Prostate gland (tissue), 2 donors: ENCODE measurements around the gene UBE2C. TPM values are rescaled to one million over a fixed set of nuclear protein-coding genes. Genes with fewer than 3 reads are reported as not detected.
"Not testable (repeated sequence)": the region's sequence is repeated elsewhere in the genome, so short reads cannot be mapped to it uniquely, and the experiment has no call there.

Source experiments
- DNase-seq: peaks from one replicate; pipeline ENCODE4 v3.0.0-alpha.2; 2019; ENCODE audit warnings: low spot score
- H3K27ac ChIP-seq, 2 donors: fragments of 200-600 bp; sonication (generic); 2 replicates each; pipeline ENCODE4 v1.5.1; 2017 to 2019
- H3K27me3 ChIP-seq: fragments of 200-600 bp; sonication (generic); replicated peaks from 2 replicates; pipeline ENCODE4 v1.5.1; 2019; ENCODE audit not compliant: insufficient read depth
- H3K36me3 ChIP-seq, 2 donors: fragments of 200-600 bp; sonication (generic); 1 replicate in 1 of 2; 2 replicates in 1 of 2; pipeline versions ENCODE4 v1.5.1 to v1.8.1; 2017 to 2019
- H3K4me1 ChIP-seq: fragments of 200-600 bp; sonication (generic); replicated peaks from 2 replicates; pipeline ENCODE4 v1.5.1; 2019
- H3K4me3 ChIP-seq, 2 donors: fragments of 200-600 bp; sonication (generic); 2 replicates each; pipeline ENCODE4 v1.5.1; 2017 to 2019
- H3K9me3 ChIP-seq: fragments of 200-600 bp; sonication (generic); 2 replicates; pipeline ENCODE4 v1.5.1; 2017
- POLR2A ChIP-seq: fragments of 450-650 bp; IDR thresholded peaks from one replicate; pipeline ENCODE4 v1.6.1; 2016; ENCODE audit warnings: antibody characterized with exemption, mild to moderate bottlenecking
- POLR2AphosphoS5 ChIP-seq: sonication (generic); formaldehyde crosslinking; IDR thresholded peaks from one replicate; pipeline ENCODE4 v1.6.1; 2017; ENCODE audit warnings: antibody characterized with exemption
- WGBS: methylation state at CpG from one replicate; pipeline ENCODE4 v1.1.5; 2018; 5-methylcytosine and 5-hydroxymethylcytosine counted together
- intact Hi-C: fragments of 100-400 bp; cut with DNase I; formaldehyde crosslinking; loops from one replicate; pipeline ENCODE4 v1.14.2; 2022
- total RNA-seq, 2 donors: library from RNA; depleted of rRNA; stranded (reverse); fragments of >200 nt; gene quantifications; one replicate each; pipeline ENCODE4 v1.1.0, GENCODE V29; 2016
- TF ChIP-seq, protein P1 (sequence below), 4 experiments: fragments of 200-600 bp in 2 of 4; fragments of 450-650 bp in 2 of 4; sonication (generic) in 2 of 4; IDR thresholded peaks; 1 replicate in 3 of 4; 2 replicates in 1 of 4; pipeline ENCODE4 v1.5.1; 2016 to 2019; ENCODE audit warnings: antibody characterized with exemption in 4 of 4, mild to moderate bottlenecking in 2 of 4, moderate library complexity in 2 of 4

UBE2C gene
- total RNA-seq, 2 donors from 2014 or later = 2.2 to 10.9 TPM

DNA sequence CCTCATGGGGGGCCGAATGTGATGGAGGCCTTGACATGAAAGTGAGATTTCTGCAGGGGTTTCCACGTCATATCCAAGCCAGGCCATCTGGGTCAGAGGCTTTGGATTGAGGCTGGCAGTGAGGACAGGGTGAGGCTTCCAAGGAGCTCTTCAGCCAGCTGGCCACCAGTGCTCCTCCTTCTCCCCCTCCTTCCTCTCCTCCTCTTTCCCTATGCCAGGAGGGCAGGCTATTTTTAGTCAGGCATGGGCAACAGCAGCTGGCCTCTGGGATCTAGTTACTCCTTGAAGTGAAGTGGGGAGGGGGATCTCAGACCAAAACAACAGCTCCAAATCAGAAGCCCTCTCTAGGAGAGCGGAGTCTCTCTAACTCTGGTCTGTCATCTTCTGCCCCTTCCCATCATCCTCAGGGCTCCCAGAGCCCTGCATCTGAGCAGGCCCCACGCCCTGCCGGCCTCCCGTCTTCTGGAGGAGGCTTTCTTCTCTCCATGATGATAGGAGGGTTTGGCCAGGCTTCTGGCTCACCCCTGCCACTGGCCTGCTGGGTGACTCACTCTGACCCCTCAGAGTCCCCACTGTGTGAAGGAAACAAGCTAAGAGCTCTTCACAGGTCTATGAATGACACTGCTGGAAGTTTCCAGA lies 14.1 kb downstream of the UBE2C start:
- DNase-seq = no peak
- no peaks in the 10 kb centered on the region for H3K4me1 ChIP-seq
- no peaks in the 10 kb centered on the region for H3K27me3 ChIP-seq
- H3K4me3 ChIP-seq = no peak overlapping the region
- WGBS = 52% methylated on average over 6 of the region's 6 CpGs
- no peaks in the 10 kb centered on the region for H3K9me3 ChIP-seq
- H3K36me3 ChIP-seq = no peaks in the 10 kb centered on the region
- intact Hi-C loops = no loop called here
- TF ChIP-seq, protein P1, sequence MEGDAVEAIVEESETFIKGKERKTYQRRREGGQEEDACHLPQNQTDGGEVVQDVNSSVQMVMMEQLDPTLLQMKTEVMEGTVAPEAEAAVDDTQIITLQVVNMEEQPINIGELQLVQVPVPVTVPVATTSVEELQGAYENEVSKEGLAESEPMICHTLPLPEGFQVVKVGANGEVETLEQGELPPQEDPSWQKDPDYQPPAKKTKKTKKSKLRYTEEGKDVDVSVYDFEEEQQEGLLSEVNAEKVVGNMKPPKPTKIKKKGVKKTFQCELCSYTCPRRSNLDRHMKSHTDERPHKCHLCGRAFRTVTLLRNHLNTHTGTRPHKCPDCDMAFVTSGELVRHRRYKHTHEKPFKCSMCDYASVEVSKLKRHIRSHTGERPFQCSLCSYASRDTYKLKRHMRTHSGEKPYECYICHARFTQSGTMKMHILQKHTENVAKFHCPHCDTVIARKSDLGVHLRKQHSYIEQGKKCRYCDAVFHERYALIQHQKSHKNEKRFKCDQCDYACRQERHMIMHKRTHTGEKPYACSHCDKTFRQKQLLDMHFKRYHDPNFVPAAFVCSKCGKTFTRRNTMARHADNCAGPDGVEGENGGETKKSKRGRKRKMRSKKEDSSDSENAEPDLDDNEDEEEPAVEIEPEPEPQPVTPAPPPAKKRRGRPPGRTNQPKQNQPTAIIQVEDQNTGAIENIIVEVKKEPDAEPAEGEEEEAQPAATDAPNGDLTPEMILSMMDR (IDR thresholded peaks at IDR 0.05) = no peak
- TF ChIP-seq POLR2A = no peak
- no peak for TF ChIP-seq POLR2AphosphoS5
- H3K27ac ChIP-seq = peak overlapping the region in 1 of 2 donors; percentile 39

DNA sequence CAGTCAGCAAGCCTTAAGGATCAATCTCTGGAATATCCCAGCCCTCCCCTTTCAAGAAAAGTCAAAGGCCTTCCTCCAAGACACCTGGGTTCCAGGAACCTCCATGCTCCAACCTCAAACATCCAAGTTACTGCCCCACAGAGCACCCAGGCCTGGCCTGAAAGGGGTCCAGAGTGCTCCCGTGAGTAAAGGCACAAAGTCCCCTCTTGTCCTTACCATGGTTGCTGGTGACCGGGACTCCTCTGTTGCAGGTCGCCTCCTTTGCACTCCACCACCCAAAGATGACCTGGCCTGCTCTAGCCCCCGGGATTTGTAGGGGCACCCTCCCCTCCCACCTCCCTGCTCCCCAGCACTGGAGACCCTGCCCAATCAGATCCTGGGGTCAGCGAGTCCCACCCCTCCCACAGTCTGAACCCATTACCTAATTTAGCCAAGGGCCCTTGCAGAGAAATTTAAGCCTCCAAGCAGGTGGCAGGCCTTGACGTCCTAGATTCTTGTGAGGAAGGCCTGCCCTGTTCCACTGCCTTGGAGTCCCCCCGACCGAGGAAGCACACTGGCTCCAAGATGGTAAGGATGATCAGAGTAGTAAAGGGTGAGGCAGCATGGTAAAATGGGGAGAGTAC lies 14.7 kb downstream of the UBE2C start, which contains the start of gene TNNC2:
Gene TNNC2, minus strand, starts transcription at position 283 of the 623 bp plus-strand sequence. Its CDS starts 64 bp downstream, at position 219.
- intact Hi-C loops = no loop called here
- no peak for DNase-seq
- Histone ChIP-seq H3K9me3 (no peaks in the 10 kb centered on the region), H3K36me3 (no peaks in the 10 kb centered on the region), H3K27me3 (no peaks in the 10 kb centered on the region), H3K4me3 (no peak within 1 kb of the TSS), H3K27ac (peak within 1 kb of the TSS in 1 of 2 donors; percentile 39), H3K4me1 (no peaks in the 10 kb centered on the region)
- WGBS = 83% methylated on average over 8 of the region's 8 CpGs
- TF ChIP-seq POLR2AphosphoS5 (no peak), POLR2A (no peak)
- TF ChIP-seq, protein P1 (IDR thresholded peaks at IDR 0.05) = no peak

DNA sequence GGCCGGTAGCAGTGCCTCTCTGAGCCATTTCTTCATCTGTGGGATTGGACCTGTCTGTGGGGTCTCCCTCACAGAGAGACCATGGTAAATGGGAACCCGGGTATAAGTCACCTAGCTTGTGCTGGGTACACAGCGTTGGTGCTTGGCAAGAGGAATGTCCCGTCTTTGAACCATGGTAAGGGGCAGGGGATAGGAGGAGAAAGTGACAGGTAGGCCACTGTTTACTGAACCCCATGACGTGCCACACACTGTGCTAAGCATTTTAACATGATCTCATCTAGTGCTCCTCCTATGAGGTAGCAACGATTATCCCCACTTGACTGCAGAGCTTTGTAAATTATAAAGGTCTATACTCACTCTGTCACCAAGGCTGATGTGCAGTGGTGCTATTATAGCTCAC lies 15.3 kb downstream of the UBE2C start:
- Histone ChIP-seq H3K27me3 (no peaks in the 10 kb centered on the region), H3K36me3 (no peaks in the 10 kb centered on the region), H3K27ac (no peak overlapping the region), H3K9me3 (no peaks in the 10 kb centered on the region), H3K4me1 (no peaks in the 10 kb centered on the region), H3K4me3 (no peak overlapping the region)
- 82% methylated on average over 6 of the region's 6 CpGs for WGBS
- TF ChIP-seq POLR2AphosphoS5 (no peak), POLR2A (no peak)
- TF ChIP-seq, protein P1 (IDR thresholded peaks at IDR 0.05) = no peak
- no peak for DNase-seq
- intact Hi-C loops = no loop called here

DNA sequence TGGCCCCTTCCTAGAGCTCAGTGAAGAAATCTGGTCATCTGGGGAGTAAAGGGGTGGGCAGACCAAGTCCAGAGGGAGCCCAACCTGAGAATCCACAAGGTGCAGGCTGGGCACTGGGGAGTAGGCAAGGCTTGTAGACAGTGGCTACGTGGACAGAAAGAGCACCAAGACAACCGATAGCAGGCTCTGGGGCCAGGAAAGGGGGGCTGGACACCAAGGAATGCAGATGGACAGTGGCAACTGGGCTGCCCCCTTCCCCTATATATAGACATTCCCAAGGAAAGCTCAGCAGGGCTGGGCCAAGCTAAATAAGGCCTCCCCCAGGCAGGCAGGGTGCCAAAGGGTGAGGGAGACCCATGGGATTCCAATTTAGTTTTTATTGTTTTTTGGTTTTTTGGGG lies 16.1 kb downstream of the UBE2C start:
- 34% methylated on average over 2 of the region's 2 CpGs for WGBS
- no peak overlapping the region for H3K27ac ChIP-seq
- TF ChIP-seq POLR2AphosphoS5 = no peak
- TF ChIP-seq, protein P1 (IDR thresholded peaks at IDR 0.05) = no peak
- TF ChIP-seq POLR2A = no peak
- no peaks in the 10 kb centered on the region for H3K4me1 ChIP-seq
- intact Hi-C loops = no loop called here
- DNase-seq = no peak
- no peak overlapping the region for H3K4me3 ChIP-seq
- no peaks in the 10 kb centered on the region for H3K27me3 ChIP-seq
- no peaks in the 10 kb centered on the region for H3K36me3 ChIP-seq
- H3K9me3 ChIP-seq = no peaks in the 10 kb centered on the region

DNA sequence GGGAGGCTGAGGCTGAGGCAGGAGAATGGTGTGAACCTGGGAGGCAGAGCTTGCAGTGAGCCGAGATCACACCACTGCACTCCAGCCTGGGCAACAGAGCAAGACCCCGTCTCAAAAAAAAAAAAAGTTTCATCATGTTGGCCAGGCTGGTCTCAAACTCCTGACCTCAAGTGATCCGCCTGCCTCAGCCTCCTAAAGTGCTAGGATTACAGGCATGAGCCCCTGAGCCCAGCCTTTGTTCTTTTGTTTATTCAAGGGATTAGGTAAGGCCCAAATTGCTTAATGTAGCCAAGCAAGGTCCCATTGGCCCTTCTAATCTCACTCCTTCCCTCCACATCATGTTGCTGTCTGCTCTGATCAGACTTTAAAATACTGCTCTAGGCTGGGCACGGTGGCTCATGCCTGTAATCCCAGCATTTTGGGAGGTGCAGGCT lies 17.2 kb downstream of the UBE2C start:
- not testable (repeated sequence) for H3K27ac ChIP-seq
- WGBS = 91% methylated on average over 4 of the region's 4 CpGs

More for the DNA sequence above, 17.2 kb downstream of the UBE2C start:
- H3K4me1 ChIP-seq, H3K4me3 ChIP-seq, H3K27me3 ChIP-seq, H3K36me3 ChIP-seq, H3K9me3 ChIP-seq, DNase-seq: not testable (repeated sequence)
- intact Hi-C loops = loop anchor here (5.0 kb wide), 1 partner anchor 108 kb away; no protein-coding TSS in a partner anchor
